ENCODE data around the gene FRMD4A.
A peak's percentile ranks its signal among the peaks of the same experiment; 100 is the strongest.

The FRMD4A gene

GRCh38 chr10:14186245-14186644, 144.5 kb downstream of the FRMD4A start:
- TF ChIP-seq CTCF (IDR thresholded peaks at IDR 0.05) (peak; percentile 49), ZFX (IDR thresholded peaks at IDR 0.05; ENCODE audit: borderline replicate concordance) (no peak)
- no peak overlapping the region for H3K27ac ChIP-seq

- no peak overlapping the region for H3K27ac ChIP-seq
- no peak for TF ChIP-seq ZFX (IDR thresholded peaks at IDR 0.05; ENCODE audit: borderline replicate concordance)
- TF ChIP-seq CTCF (IDR thresholded peaks at IDR 0.05) = no peak
Observed at GRCh38 chr10:14185316-14186045, 145.2 kb downstream of the FRMD4A start.

GRCh38 chr10:14184841-14185315, 145.8 kb downstream of the FRMD4A start:
- no peak for TF ChIP-seq ZFX (IDR thresholded peaks at IDR 0.05; ENCODE audit: borderline replicate concordance)
- TF ChIP-seq CTCF (IDR thresholded peaks at IDR 0.05) = no peak
- no peak overlapping the region for H3K27ac ChIP-seq

- no peak for TF ChIP-seq CTCF (IDR thresholded peaks at IDR 0.05)
- no peak for TF ChIP-seq ZFX (IDR thresholded peaks at IDR 0.05; ENCODE audit: borderline replicate concordance)
- H3K27ac ChIP-seq = no peak overlapping the region
Observed at GRCh38 chr10:14182781-14183180, 147.9 kb downstream of the FRMD4A start.

GRCh38 chr10:14181567-14181936, 149.2 kb downstream of the FRMD4A start:
- no peak overlapping the region for H3K27ac ChIP-seq
- TF ChIP-seq CTCF (IDR thresholded peaks at IDR 0.05) (no peak), ZFX (IDR thresholded peaks at IDR 0.05; ENCODE audit: borderline replicate concordance) (no peak)

DNA sequence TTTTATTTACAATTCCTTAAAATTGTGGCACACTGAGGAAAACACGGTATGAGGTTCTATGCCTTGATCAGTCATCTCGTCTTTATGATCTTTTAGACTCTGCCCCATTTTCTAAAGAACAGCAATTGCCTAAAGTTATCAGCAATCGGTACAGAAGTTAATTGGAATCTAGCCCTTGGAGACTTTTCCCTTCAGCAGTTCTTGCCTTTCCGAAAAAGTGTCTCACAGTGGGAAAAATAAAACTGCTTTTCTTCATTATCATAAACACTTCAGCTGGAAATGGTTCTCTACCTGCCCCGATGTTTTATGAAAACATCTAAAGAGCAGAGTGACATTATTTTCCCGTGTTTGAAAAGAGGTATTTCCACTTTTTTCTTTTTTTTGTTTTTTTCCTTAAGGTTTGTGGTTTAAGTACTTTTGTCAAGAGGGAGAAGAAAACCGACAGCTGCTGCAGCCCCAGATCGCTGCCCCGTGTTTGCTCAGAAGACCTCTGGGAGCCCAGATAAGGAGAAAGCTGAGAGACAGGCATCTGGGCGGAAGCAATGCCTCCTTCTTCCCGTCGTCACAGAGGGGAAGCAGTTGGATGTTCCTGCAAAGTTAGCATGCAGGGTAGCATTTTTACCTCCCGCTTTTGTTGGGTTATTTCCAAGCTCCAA, 149.7 kb downstream of the FRMD4A start:
- no peak overlapping the region for H3K27ac ChIP-seq
- TF ChIP-seq ZFX (IDR thresholded peaks at IDR 0.05; ENCODE audit: borderline replicate concordance) = no peak
- no peak for TF ChIP-seq CTCF (IDR thresholded peaks at IDR 0.05)

GRCh38 chr10:14179251-14179650, 151.5 kb downstream of the FRMD4A start:
- no peak for TF ChIP-seq ZFX (IDR thresholded peaks at IDR 0.05; ENCODE audit: borderline replicate concordance)
- no peak for TF ChIP-seq CTCF (IDR thresholded peaks at IDR 0.05)

More at GRCh38 chr10:14179251-14179650, 151.5 kb downstream of the FRMD4A start:
- no peak overlapping the region for H3K27ac ChIP-seq
